Skeletal muscle satellite cell (primary cell): ENCODE measurements around the gene EMC10. TPM values are rescaled to one million over a fixed set of nuclear protein-coding genes. Genes with fewer than 3 reads are reported as not detected.
A peak's percentile ranks its signal among the peaks of the same experiment; 100 is the strongest.

Source experiments
- H3K27me3 ChIP-seq: 2 replicates; pipeline ENCODE4 v1.7.0; 2013; ENCODE audit warnings: low read length; ENCODE audit not compliant: control insufficient read depth, insufficient read depth
- H3K36me3 ChIP-seq: 2 replicates; pipeline ENCODE4 v1.7.0; 2013; ENCODE audit warnings: mild to moderate bottlenecking, control low read depth, low read length; ENCODE audit not compliant: insufficient read depth
- H3K4me1 ChIP-seq: 2 replicates; pipeline ENCODE4 v1.7.0; 2013; ENCODE audit warnings: low read length; ENCODE audit not compliant: control insufficient read depth, insufficient read depth
- H3K4me2 ChIP-seq: 2 replicates; pipeline ENCODE4 v1.7.0; 2013; ENCODE audit warnings: mild to moderate bottlenecking, low read length
- H3K4me3 ChIP-seq: 2 replicates; pipeline ENCODE4 v1.7.0; 2013; ENCODE audit warnings: low read length
- H3K9ac ChIP-seq: 2 replicates; pipeline ENCODE4 v1.7.0; 2013; ENCODE audit warnings: mild to moderate bottlenecking, low read depth, low read length, moderate library complexity
- H3K9me3 ChIP-seq: replicated peaks from 2 replicates; pipeline ENCODE4 v1.7.0; 2013; ENCODE audit warnings: mild to moderate bottlenecking, control low read depth, low read length
- total RNA-seq: library from RNA; depleted of rRNA; stranded (reverse); fragments of >200 nt; gene quantifications from 2 replicates; pipeline ENCODE4 v1.2.3, GENCODE V29; 2012; rRNA removed

EMC10 gene
- total RNA-seq, result 42.8 and 46.9 TPM in 2 replicates

GRCh38 chr19:50476224-50476906 lies at the start of gene EMC10, which contains the start of gene GARIN5A:
Gene EMC10, plus strand, starts transcription at chr19:50476507. Its CDS starts 38 bp downstream, at chr19:50476545.
Gene GARIN5A, minus strand, starts transcription at chr19:50476848. Its CDS starts 460 bp downstream, at chr19:50476388.
- H3K9me3 ChIP-seq, result no peaks in the 10 kb centered on the region
- peak within 1 kb of the TSS; percentile 91 for H3K4me2 ChIP-seq
- H3K9ac ChIP-seq, result peak within 1 kb of the TSS; percentile 90
- peak within 1 kb of the TSS; percentile 99 for H3K4me3 ChIP-seq
- no peaks in the 10 kb centered on the region for H3K27me3 ChIP-seq
- H3K36me3 ChIP-seq, result peaks cover 10% of the 10 kb centered on the region
- H3K4me1 ChIP-seq, result peaks cover 7% of the 10 kb centered on the region

GRCh38 chr19:50427318-50427925 lies 48.9 kb upstream of the EMC10 start:
- H3K4me2 ChIP-seq, result peak overlapping the region; percentile 71
- H3K9ac ChIP-seq, result no peak overlapping the region
- peaks cover 24% of the 10 kb centered on the region for H3K27me3 ChIP-seq
- H3K9me3 ChIP-seq, result no peaks in the 10 kb centered on the region
- peaks cover 10% of the 10 kb centered on the region for H3K4me1 ChIP-seq
- H3K36me3 ChIP-seq, result no peaks in the 10 kb centered on the region
- H3K4me3 ChIP-seq, result no peak overlapping the region

GRCh38 chr19:50427997-50428425 lies 48.3 kb upstream of the EMC10 start:
- Histone ChIP-seq H3K36me3 (no peaks in the 10 kb centered on the region), H3K9ac (no peak overlapping the region), H3K27me3 (peaks cover 30% of the 10 kb centered on the region), H3K4me1 (peaks cover 10% of the 10 kb centered on the region), H3K9me3 (no peaks in the 10 kb centered on the region), H3K4me3 (no peak overlapping the region), H3K4me2 (peak overlapping the region; percentile 71)

DNA sequence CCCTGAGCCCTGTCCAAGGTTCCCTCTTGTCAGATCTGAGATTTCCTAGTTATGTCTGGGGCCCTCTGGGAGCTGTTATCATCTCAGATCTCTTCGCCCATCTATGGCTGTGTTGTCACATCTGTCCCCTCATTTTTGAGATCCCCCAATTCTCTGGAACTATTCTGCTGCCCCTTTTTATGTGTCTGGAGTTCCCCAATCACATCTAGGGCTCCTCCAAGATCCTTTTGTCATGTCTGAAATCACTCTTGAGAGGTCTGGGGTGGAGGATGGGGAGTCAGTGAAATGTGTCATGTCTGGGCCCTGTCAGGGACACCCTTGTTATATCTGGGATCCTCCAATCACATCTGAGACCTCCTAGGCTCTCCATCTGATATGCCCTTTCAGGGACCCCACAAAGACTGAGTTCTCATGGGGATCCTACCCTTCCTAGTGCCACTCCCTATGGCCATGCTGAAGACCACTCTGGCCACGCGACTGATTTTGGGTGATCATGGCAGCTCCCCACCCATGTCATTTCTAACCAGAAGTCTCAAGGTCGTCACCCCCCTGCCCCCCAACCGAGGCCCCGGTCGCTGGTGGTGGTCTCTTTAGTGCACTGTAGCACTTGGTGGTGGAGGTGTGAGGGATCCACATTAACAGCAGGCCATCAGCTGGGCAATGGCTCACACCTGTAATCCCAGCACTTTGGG lies 47.4 kb upstream of the EMC10 start:
- peaks cover 33% of the 10 kb centered on the region for H3K27me3 ChIP-seq
- H3K4me3 ChIP-seq, result no peak overlapping the region
- H3K9me3 ChIP-seq, result no peaks in the 10 kb centered on the region
- H3K9ac ChIP-seq, result no peak overlapping the region
- no peaks in the 10 kb centered on the region for H3K36me3 ChIP-seq
- peaks cover 10% of the 10 kb centered on the region for H3K4me1 ChIP-seq
- no peak overlapping the region for H3K4me2 ChIP-seq

DNA sequence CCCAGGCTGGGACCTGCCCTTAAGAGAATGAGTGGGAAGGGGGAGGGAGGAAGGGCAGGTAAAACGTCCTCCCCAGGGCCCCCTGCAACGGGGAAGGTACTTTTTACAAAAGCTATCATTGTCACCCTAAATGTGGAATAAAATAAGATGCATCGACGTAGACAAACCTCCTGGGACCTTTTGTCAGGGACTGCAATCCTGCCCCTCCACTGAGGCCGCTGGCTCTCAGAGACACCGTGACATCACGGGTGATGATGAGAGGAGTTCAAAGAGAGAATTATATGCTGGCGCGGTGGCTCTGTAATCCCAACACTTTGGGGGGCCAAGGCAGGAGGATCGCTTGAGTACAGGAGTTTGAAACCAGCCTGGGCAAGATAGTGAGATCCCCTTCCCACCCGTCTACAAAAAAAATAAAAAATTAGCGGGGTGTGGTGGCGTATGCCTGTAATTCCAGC lies 45.4 kb upstream of the EMC10 start:
- no peaks in the 10 kb centered on the region for H3K9me3 ChIP-seq
- peak overlapping the region; percentile 93 for H3K4me2 ChIP-seq
- H3K36me3 ChIP-seq, result no peaks in the 10 kb centered on the region
- H3K27me3 ChIP-seq, result peaks cover 40% of the 10 kb centered on the region
- H3K4me1 ChIP-seq, result peaks cover 10% of the 10 kb centered on the region
- H3K4me3 ChIP-seq, result peak overlapping the region; percentile 67
- peak overlapping the region; percentile 26 for H3K9ac ChIP-seq

DNA sequence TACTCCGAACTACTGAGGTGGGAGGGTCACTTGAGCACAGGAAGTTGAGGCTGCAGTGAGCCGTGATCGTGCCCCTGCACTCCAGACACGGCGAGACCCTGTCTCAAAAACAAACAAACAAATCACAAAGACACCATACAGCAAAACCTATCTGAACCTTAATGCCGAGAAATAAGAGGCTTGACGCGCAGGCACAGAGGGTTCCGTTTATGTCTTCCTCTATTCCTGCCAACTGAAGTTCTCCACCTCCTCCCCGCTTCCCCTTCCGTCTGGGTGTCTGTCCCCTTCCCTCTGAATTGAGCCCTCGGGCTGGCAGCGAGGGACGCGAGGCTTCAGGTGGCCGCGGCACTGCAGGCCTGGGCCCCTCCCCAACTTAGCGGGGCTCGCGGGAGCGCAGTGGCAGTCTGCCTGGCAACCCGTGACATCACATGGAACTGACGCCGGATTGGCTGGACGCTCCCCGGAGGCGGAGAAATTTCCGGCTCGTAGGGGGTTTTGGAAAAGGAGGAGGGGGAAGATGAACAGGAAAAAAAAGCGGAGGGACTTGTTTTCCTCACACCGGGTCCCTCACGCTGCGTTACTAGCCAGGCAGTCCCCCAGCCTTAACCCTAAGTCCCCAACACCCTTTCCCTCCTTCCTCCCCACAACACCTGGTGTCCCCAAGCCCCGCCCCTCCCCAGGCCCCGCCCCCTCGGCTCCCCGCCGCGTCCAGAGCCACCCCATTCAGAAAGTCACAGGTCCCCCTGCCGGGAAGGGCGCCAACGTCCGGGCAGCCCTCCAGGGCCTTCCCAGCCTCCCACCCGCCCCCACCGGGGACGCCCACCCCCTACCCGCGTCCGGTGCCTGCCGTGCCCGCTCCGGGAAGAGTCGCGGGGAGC lies 44.7 kb upstream of the EMC10 start:
- peaks cover 45% of the 10 kb centered on the region for H3K27me3 ChIP-seq
- no peaks in the 10 kb centered on the region for H3K9me3 ChIP-seq
- H3K4me1 ChIP-seq, result peaks cover 10% of the 10 kb centered on the region
- H3K9ac ChIP-seq, result peak overlapping the region; percentile 26
- no peaks in the 10 kb centered on the region for H3K36me3 ChIP-seq
- H3K4me3 ChIP-seq, result peak overlapping the region; percentile 67
- peak overlapping the region; percentile 93 for H3K4me2 ChIP-seq

- Histone ChIP-seq H3K4me3 (peak within 1 kb of the TSS; percentile 67), H3K9ac (peak within 1 kb of the TSS; percentile 26), H3K4me2 (peak within 1 kb of the TSS; percentile 93), H3K4me1 (peaks cover 10% of the 10 kb centered on the region), H3K9me3 (no peaks in the 10 kb centered on the region), H3K36me3 (no peaks in the 10 kb centered on the region), H3K27me3 (peaks cover 51% of the 10 kb centered on the region)
Observed at GRCh38 chr19:50432221-50433028, 43.9 kb upstream of the EMC10 start, which contains the start of gene MYBPC2. Gene MYBPC2, plus strand, starts transcription at chr19:50432892. Its CDS starts 62 bp downstream, at chr19:50432954.

DNA sequence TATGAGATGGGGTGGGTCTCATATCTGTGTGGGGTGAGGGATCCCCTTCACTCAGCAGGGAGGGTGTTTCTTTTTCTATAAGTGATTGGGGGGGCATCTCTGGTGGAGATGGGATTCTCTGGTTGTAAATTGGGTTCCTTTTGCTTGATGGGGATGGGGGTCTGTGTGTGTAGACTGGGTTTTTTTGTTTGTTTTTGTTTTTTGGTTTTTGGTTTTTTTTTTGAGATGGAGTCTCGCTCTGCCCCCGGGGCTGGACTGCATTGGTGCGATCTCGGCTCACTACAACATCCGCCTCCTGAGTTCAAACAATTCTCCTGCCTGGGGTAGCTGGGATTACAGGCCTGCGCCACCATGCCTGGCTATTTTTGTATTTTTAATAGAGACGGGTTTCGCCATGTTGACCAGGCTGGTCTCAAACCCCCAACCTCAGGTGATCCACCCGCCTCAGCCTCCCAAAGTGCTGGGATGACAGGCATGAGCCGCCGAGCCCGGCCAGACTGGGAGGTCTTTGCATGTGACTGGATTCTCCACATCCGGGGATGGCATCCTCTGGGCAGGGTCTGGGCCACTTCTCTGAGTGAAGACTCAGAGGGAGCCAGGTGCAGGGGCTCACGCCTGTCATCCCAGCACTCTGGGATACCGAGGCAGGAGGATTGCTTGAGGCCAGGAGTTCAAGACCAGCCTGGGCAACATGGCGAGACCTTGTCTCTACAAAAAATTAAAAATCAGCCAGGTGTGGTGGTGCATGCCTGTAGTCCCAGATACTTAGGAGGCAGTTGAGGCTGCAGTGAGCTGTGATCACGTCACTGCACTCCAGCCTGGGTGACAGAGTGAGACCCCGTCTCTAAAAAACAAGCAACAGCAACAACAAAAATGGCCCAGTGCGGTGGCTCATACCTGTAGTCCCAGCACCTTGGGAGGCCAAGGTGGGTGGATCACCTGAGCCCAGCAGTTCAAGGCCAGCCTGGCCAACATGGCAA lies 42.8 kb upstream of the EMC10 start:
- H3K9me3 ChIP-seq, result no peaks in the 10 kb centered on the region
- H3K4me3 ChIP-seq, result no peak overlapping the region
- H3K9ac ChIP-seq, result no peak overlapping the region
- no peak overlapping the region for H3K4me2 ChIP-seq
- no peaks in the 10 kb centered on the region for H3K36me3 ChIP-seq
- peaks cover 47% of the 10 kb centered on the region for H3K27me3 ChIP-seq
- H3K4me1 ChIP-seq, result peaks cover 5% of the 10 kb centered on the region

GRCh38 chr19:50434525-50434924 lies 41.8 kb upstream of the EMC10 start:
- Histone ChIP-seq H3K9me3 (no peaks in the 10 kb centered on the region), H3K4me2 (no peak overlapping the region), H3K27me3 (peaks cover 44% of the 10 kb centered on the region), H3K4me1 (peaks cover 5% of the 10 kb centered on the region), H3K36me3 (no peaks in the 10 kb centered on the region), H3K9ac (no peak overlapping the region), H3K4me3 (no peak overlapping the region)
